C1 segment of cervical spinal cord (tissue), 14 donors: ENCODE data around the gene ZDHHC16.
"Not testable (repeated sequence)": the region's sequence is repeated elsewhere in the genome, so short reads cannot be mapped to it uniquely, and the experiment has no call there.

ENCODE experiments used
- DNase-seq, 14 donors: peaks; one replicate each; lab custom pipeline; 2025; lab: John Stamatoyannopoulos, UW

Gene ZDHHC16

DNA sequence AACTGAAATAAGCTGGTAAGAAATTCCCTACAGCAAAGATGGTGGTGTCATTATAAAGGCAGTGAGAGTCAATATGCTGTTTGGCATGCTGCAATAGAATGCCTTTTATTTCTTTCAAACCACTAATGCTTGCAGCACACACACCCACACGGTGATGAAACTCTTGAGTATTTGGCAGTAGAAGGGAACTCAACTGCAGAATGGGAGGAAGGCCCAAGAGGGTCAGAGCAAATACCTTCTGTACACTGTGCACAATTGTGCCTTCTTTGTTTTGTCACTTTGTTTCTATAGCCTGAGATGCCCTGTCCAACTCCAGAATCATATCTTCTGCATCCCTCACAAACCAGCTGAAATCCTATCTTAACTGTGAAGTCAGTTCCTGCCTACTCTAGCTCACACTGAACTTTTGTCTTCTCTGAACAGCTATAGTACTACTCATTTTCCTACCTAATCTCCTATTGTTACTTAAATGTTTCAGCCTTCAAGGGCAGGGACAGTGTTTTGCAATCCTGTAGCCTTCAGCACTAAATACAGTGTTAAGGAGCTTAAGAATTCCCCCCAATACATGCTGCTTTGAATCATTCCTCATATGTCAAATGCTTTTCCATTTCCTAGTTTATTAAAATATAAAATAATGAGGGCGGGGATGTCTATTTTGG, 30.1 kb downstream of the ZDHHC16 start:
- no peak for DNase-seq

DNA sequence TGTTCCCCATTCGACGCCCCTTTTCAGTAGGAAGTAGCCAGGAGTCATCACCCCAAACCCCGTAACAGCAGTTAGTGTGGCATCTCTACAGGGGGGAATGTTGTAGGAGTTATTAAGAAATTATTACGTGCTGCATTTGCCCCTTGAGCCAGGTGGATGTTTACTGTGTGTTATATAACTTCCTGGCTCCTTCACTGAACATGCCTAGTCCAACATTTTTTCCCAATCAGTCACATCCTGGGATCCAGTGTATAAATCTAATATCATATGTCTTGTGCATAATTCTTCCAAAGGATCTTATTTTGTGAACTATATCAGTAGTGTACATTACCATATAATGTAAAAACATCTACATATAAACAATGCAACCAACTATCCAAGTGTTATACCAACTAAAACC, 33.4 kb downstream of the ZDHHC16 start:
- DNase-seq, result not testable (repeated sequence)

DNA sequence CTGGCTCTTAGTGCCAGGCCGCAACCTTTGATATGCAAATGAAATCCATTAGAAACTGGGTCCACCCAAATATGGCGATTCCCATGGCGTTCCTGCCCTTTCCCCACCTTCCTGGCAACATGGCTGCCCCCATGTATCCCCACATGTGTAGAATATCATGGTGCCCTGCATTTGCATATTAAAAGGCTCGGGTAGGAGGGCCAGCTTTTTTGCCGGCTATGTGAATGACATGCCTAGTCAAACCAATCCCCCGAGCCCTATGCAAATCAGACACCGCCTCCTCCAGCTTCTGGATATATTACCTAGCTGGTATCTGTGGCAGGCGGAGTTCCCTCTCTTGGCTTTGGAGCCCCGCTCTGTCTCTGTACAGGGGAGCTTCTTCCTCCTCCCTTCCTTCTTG, 34.0 kb downstream of the ZDHHC16 start:
- no peak for DNase-seq

DNA sequence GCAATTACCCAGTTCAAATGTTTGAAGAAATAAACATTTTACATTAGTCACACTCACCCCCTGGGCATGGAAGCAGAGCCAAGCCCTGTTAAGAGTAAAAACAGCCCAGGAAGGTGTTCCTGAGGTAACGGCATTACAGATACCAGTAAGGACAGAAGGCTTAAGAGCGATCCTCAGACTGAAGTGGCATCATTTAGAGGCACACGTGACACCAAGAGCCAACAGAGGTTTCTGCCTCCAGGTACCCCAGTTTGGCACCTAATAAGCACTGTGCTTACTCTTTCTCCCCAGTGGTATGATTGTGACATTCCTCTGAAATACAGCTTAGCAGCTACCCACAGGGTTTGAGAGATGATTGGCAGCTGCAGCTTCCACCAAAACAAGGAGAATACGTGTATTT, 35.1 kb downstream of the ZDHHC16 start:
- no peak for DNase-seq

DNA sequence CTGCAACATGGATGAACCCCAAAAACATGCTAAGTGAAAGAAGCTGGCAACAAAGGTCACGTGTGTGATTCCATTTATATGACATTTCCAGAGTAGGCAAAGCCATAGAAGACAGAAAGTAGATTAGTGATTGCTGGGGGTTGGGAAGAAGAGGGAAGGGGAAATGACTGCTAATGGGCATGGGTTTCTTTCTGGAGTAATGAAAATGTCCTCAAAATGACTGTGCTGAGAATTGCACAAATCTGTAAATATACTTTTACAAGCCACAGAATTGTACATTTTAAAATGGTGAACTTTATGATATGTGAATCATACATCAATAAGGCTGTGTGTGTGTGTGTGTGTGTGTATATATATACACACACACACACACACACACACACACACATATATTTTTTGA, 36.4 kb downstream of the ZDHHC16 start:
- no peak for DNase-seq

DNA sequence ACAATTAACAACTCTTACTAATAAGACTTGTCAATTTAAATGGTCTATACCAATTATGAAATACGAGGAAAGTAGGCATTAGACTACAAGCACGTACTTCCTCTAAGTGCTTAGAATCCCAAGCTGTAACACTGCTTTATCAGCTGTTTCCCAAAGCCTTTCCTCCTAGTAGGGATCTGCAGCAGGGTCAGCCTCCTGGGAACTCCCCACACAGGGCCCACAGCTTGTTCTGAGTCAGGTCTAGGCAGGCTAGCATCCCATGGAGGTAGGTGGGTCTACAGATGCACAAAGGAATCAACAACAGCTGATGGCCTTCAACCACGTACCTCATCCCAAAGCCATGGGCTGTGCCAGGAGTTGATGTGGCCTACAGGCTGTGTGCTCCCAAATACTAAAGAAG, 37.5 kb downstream of the ZDHHC16 start:
- DNase-seq, result no peak

DNA sequence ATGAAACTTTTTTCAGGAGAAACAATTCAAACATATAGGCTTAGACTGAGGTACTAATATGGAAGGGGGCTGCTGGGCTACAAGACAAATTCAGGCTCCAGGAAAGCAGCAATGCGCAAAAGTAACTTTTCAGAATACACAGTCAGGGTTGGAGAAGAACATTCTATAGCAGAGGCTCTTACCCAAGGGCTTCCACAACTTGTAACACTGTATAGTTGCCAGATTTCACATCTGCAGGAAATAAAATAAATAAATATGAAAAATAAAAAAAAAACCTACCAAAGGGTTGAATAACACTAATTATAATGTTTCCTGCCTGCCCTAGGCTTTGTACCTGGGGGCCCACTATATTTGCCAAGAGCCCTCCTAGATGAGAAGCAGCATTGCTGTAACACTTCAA, 37.9 kb downstream of the ZDHHC16 start:
- DNase-seq, result no peak

DNA sequence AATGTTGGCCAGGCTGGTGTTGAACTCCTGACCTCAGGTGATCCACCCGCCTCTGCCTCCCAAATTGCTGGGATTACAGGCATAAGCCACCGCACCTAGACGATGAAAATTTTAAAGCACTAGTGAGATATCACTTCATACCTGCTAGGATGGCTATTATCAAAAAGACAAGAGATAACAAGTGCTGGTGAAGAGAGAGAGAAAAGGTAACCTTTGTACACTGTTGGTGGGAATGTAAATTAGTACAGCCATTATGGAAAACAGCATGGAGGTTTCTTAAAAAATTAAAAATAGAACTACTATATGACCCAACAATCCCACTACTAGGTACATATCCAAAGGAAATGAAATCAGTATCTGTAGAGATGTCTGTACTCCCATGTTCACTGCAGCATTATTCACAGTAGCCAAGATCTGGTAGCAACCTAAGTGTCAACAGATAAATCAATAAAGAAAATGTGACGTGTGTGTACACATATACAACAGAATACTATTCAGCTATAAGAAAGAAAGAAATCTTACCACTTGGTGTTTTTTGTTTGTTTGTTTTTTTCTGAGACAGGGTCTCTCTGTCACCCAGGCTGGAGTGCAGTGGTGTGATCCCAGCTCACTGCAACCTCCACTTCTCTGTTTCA, 39.8 kb downstream of the ZDHHC16 start:
- no peak for DNase-seq

DNA sequence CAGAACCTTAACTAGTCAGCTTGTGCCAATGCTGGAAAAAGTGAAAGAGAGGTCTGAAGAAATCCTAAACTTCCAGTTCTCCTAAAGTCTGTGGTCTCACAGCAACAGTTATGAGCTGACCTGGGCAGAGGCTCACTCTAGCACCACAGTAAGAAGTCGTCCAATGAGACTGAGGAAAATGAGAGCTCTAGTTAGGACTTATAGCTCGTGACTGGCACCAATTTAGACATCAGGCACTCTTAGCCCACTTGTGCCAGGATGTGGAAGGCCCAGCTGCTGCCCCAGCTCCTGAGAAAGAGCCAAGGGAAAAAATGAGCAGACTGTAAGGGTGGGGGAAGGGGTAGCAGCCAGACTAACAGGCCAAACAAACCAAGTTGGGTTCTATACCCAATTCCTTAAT, 44.6 kb downstream of the ZDHHC16 start:
- peak in 7 of 14 donors; percentile 12 to 43 (median 21) for DNase-seq

DNA sequence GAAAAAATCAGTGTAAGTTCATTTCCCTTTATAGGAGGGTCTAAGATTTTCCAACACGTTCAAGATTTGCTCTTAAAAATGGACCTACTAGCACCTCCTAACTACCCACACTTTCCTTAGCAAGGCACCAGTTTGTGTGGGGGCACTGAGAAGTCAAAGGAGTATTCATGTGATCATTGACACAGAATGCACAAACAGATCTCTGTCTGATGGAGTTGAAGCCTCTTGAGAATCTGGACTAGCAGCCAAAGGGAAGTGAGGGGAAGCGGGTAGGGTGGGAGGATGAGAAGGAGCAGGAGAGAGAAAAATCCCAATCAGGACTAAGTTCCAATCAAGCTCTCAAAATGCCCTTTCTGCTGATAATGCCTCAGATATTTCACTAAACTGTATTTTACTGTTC, 48.2 kb downstream of the ZDHHC16 start:
- DNase-seq, result peak in 6 of 14 donors; percentile 18 to 31 (median 24)

DNA sequence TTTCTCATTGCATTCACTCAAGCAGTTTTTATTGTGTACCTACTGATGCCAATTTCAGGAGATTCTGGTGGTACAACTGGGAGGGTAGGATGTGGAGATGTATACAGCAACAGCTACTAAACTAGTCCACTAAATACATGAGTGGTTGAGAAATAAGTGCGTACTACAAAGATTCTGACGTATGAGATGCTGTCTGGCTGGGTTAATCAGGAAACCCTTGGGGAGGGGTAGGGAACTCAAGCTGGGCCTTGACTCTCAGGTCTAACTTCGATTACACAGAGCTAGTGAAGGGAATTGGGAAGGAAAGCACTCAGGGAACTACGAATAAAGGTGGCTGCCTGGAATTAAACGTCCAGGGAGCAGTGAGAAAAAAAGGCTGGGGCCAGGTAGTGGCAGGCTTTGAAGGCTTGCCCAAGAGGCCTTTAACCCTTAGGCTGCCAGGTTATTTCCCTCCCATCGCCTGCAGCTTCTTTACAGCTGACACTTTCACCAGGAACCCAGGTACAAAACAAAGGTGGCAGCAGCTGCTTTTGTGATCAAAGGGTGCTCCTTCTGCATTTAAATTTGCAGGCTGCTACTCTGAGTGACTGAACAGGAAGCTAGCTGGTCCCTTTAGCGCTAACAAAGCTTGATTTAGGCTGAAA, 49.0 kb downstream of the ZDHHC16 start:
- DNase-seq, result no peak

DNA sequence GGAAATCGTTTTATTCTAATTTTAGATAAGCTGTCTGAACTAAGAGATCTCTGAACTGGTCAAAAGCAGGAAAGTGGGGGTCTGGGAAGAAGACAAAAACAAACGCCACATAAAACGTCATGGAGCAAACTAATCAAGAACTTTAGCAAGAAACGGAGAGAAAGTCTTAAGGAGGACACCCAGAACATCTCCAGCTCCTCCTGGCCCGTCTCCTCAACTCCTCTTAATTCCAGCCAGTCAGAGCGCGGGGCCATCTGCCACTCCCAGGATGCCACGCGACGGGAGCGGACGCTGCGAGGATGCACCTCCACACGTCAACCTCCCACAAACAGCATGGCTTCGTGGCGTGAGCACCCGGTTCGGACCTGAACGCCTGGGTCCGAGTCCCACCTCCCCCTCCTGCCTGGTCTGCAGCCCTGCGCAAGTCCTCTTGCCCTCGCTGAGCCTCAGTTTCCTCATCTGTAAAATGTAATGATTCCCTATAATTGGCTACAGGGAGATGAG, 51.6 kb downstream of the ZDHHC16 start:
- DNase-seq, result peak in 12 of 14 donors; percentile 18 to 87 (median 52)

DNA sequence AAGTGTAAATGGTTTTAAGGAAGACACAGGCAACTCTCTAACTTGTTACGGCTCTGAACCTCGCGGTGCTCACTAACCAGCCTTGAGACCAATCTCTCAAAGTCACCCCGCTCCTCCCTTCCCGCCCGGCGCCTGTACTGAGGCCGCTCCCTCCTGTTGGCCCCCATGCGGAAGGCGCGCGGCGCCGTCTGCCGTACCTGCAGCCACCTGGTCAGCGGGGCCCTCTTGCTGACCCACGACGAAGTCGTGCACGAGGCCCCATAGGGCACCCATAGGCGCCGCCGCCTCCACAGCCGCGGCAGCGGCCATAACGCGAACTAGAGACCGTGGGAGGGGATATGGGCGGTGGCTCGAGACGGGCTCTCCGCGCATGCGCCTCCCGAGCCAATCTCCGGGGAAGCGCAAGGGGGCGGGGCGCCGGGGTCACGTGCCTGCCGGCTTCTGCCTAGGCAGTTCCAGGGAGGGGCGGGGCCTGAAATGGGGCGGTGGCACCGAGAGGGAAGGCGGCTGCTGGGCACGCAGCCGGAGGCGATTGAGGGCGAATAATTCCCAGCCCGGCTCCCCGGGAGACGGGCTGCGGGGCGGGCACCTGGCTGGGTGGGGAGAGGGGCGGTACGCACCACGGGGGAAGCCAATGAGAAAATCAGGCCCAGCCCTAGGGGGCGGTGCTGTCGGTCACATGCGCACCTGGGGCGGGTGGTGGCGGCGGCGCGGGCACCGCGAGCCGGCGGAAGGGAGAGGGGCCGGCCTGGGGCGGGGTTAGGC, 52.3 kb downstream of the ZDHHC16 start, which contains the start of gene MMS19:
Gene MMS19, minus strand, starts transcription at position 347 of the 765 bp plus-strand sequence. Its CDS starts 38 bp downstream, at position 309.
- DNase-seq, result peak; percentile 93 to 100 (median 99)

DNA sequence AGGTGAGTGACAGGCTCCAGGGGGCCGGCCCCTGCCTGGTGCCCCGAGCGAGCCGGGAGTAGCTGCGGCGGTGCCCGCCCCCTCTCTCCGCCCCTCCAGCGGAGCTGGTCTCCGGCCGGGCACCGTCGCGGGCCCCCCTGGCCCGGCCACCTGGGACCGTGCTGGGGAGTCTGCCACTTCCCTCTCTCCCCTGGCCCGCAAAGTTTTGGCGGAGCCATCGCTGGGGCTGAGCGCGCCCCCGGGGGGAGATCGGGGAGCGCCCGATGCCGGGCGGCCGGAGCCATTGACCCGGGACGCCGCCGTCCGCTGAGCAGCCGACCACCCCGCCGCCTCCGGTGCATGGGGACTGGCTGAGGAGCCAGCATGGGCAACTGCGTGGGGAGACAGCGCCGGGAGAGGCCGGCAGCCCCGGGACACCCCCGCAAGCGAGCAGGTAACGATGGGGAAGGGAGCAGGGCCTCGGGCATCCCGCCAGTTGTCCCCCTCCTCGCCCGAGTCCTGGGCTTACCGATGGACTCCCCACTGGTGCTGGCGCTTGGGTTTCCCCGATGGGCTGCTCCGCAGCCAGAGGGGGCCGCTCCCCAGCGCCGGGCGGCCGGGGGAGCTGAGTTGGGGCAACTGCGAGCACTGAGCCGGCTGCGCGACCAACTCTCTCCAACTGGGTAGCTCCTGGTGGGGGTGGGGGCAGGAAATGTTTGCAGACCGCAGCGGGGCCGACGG, 53.0 kb downstream of the ZDHHC16 start, which contains the start of gene UBTD1:
Gene UBTD1, plus strand, starts transcription at position 84 of the 720 bp plus-strand sequence. Its CDS starts 280 bp downstream, at position 364.
- DNase-seq, result peak in 9 of 14 donors; percentile 32 to 81 (median 75)

DNA sequence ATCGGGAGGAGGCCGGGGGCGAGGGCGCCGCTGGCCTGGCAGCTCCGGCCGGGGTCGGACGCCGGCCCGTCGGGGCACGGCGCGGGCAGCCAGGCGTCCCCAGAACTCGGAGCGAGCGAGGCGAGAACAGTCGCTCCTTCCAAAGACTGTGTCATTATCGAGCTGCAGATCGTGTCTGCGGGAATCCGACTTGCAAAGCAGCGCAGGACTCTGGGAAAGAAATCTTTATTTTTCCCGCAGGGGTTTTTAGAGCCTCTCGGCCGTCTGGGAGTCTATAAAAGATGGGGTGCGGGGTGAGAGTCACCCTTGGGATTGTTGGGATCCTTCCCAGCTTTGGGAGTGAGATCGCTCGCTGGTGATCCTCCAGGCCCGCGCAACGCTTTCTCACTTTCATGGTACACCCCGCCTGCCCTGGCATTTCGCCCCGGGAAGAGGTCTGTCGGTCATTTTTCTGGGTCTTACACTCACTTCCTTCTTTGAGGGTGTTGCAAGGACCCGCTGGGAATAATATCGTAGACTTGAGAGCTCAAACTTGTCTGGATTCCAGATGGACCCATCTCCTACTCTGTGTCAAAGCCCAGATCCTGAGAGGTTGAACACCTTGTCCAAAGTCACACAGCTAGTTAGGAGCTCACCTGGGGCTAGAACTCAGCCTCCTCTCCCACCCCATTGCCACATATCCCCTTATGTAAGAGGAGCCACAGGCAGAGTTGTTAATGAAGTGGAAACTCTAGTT, 53.8 kb downstream of the ZDHHC16 start:
- DNase-seq, result peak in 10 of 14 donors; percentile 23 to 71 (median 50)

DNA sequence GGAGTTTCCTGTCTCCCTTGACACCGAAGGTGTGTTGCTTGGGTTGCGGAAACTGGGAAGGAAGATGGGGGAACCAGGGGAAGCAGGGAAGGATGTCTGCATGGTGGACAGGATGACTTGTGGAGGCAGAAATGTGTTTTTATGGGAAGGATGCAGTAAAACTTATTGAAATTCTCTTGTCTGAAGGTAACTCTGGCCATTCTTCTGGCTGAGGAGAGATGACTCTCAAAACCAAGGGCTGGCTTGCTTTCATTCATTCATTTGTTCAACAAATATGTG, 54.3 kb downstream of the ZDHHC16 start:
- DNase-seq, result no peak

DNA sequence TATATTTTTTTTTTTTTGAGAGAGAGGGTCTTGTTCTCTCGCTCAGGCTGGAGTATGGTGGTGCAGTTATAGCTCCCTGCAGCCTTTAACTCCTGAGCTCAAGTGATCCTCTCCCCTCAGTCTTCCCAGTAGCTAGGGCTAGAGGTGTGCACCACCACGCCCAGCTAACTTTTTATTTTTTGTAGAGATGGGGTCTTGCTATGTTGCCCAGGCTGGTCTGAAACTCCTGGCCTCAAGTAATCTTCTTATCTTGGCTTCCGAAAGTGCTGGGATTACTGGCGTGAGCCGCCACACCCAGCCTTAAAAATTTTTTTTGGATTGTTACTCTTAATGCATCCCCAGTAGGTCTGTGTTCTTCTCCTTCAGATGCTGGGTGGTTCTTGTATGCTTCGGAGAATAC, 56.9 kb downstream of the ZDHHC16 start:
- DNase-seq, result no peak

DNA sequence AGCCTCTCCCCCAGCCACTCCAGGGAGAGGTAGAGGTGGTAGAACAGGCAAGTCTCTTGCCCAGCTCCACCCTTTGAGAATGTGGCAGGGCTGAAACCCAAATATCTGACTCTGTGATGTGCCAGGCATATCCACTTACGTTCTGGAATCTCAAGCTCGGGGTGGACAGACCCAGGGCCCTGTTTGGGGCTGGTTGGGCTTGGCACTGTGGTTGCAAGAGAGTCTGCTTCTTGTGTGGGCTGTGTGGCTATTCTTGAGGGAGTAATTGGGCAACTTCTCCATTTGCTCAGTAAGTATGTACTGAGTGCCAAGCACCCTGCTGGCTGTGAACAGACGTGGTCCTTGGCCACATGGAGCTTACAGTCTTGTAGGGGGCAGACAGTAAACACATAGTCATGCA, 57.4 kb downstream of the ZDHHC16 start:
- no peak for DNase-seq

DNA sequence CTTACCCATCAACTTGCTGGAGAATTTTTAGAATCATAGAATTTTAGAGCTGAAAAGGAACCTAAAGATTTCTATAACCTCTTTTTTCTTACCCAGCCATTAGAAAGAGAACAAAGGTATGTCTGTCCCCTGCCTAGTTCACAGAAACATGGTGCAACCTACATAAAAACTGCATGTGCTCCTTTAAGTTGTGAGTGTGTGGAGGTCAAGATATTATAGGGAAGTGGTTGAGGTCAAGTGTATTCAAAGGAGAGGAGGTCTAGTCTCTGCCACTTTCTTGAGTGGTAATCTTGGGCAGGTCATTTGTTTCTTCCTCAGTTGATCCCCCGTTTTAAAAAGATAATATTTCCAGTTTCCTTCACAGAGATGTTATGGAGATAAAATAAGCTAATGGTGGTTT, 59.2 kb downstream of the ZDHHC16 start:
- DNase-seq, result no peak

DNA sequence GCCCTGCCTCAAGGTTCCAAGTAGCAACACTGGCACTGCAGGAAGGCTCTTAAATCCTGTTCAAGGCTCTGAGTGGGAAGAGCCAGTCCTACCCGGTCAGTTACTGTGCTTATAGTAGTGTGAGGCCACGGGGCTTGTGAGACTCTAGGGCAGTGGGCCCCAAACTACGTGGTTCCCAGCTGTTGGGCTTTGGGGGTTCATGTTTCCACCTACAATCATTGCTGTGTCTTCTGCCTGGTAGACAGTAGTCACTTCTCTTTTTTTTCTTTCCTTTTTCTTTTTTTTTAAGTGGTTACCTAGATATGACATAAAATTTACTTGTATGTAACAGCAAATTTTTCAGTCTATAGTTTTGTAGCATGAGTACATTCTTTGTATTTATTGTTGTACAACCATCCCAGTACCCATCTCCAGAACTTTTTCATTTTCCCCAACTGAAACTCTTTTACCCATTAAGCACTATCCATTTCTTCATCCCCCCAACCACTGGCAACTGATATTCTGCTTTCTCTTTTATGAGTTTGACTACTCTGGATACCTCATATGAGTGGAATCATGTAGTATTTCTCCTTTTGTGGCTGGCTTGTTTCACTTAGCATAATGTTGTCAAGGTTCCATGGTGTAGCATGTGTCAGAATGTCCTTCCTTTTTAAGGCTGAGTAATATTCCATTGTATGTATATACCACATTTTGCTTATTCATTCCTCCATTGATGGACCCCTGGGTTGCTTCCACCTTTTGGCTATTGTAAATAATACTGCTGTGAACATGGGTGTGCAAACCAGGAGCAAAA, 60.4 kb downstream of the ZDHHC16 start:
- DNase-seq, result no peak
